Sigmoid colon (tissue), 7 donors: ENCODE results near the gene PEX5L. TPM values are rescaled to one million over a fixed set of nuclear protein-coding genes. Genes with fewer than 3 reads are reported as not detected.

Experiments used
- DNase-seq: peaks from one replicate; pipeline ENCODE4 v3.0.0-alpha.2; 2019
- H3K27ac ChIP-seq, 4 donors: fragments of 200-600 bp; sonication (generic); one replicate each; pipeline ENCODE4 v1.5.1; 2016 to 2019; ENCODE audit warnings: mild to moderate bottlenecking in 1 of 4
- H3K27me3 ChIP-seq, 3 donors: fragments of 200-600 bp; sonication (generic); one replicate each; pipeline ENCODE4 v1.5.1; 2019; ENCODE audit warnings: mild to moderate bottlenecking in 1 of 3
- H3K36me3 ChIP-seq, 4 donors: fragments of 200-600 bp; sonication (generic); one replicate each; pipeline ENCODE4 v1.5.1; 2016 to 2019
- H3K4me1 ChIP-seq, 4 donors: fragments of 200-600 bp; sonication (generic); one replicate each; pipeline ENCODE4 v1.5.1; 2017 to 2019
- H3K4me3 ChIP-seq, 4 donors: fragments of 200-600 bp; sonication (generic); one replicate each; pipeline ENCODE4 v1.5.1; 2017 to 2019; ENCODE audit warnings: mild to moderate bottlenecking in 2 of 4, moderate library complexity in 1 of 4
- H3K9me3 ChIP-seq, 4 donors: fragments of 200-600 bp in 3 of 4; sonication (generic) in 3 of 4; one replicate each; pipeline versions ENCODE4 v1.5.1 to v1.6.1; 2013 to 2019
- CTCF ChIP-seq, 4 experiments: fragments of 450-650 bp in 3 of 4; fragments of 200-600 bp in 1 of 4; IDR thresholded peaks; one replicate each; pipeline ENCODE4 v1.5.1; 2016 to 2019; ENCODE audit warnings: antibody characterized with exemption in 4 of 4, mild to moderate bottlenecking in 3 of 4, moderate library complexity in 2 of 4
- EP300 ChIP-seq, 4 donors: sonication (generic); formaldehyde crosslinking; IDR thresholded peaks; one replicate each; pipeline ENCODE4 v1.6.1; 2017; ENCODE audit warnings: antibody characterized with exemption in 4 of 4
- POLR2A ChIP-seq, 2 donors: fragments of 450-650 bp; IDR thresholded peaks; one replicate each; pipeline ENCODE4 v1.6.1; 2016; ENCODE audit warnings: antibody characterized with exemption in 2 of 2, mild to moderate bottlenecking in 2 of 2, moderate library complexity in 2 of 2
- POLR2AphosphoS5 ChIP-seq, 4 donors: sonication (generic); formaldehyde crosslinking; IDR thresholded peaks; one replicate each; pipeline ENCODE4 v1.6.1; 2017; ENCODE audit warnings: antibody characterized with exemption in 4 of 4
- WGBS, 2 donors: extraction: QIAGEN DNeasy Blood & Tissue Kit; methylation state at CpG; one replicate each; pipeline ENCODE4 v1.1.7; 2013; 5-methylcytosine and 5-hydroxymethylcytosine counted together
- intact Hi-C: fragments of 100-400 bp; cut with DNase I; formaldehyde crosslinking; loops from one replicate; pipeline ENCODE4 v1.15.1; 2023
- polyA plus RNA-seq, 3 donors: library from polyadenylated mRNA; stranded (reverse); fragments of 200-250 nt; gene quantifications; one replicate each; pipeline ENCODE4 v1.2.3, GENCODE V29; 2013
- total RNA-seq, 4 donors: library from RNA; depleted of rRNA; stranded (reverse); fragments of >200 nt; gene quantifications; one replicate each; pipeline ENCODE4 v1.1.0, GENCODE V29; 2016
- donor health status: healthy with polysubstance abuse.
- donor health status: Bipolar disorder and iron deficiency.
- donor health status: healthy.

PEX5L gene
- total and polyA plus RNA-seq, 7 donors, result 0.12 to 2.4 (median 0.32) TPM; not detected in 3

GRCh38 chr3:179765396-179765795 is 271.3 kb downstream of the PEX5L start:
- TF ChIP-seq POLR2AphosphoS5 (IDR thresholded peaks at IDR 0.05) (no peak), POLR2A (IDR thresholded peaks at IDR 0.05) (no peak), CTCF (IDR thresholded peaks at IDR 0.05) (no peak), EP300 (IDR thresholded peaks at IDR 0.05) (no peak)
- 90% methylated on average over 2 of the region's 2 CpGs for WGBS, 2 donors
- no peaks in the 10 kb centered on the region for H3K4me1 ChIP-seq
- H3K4me3 ChIP-seq, result no peak overlapping the region
- peaks cover 0 to 58% (median 3%) of the 10 kb centered on the region in 4 donors for H3K36me3 ChIP-seq
- intact Hi-C loops, result no loop called here
- no peak overlapping the region for H3K27ac ChIP-seq
- H3K9me3 ChIP-seq, result no peaks in the 10 kb centered on the region
- DNase-seq, result no peak
- no peaks in the 10 kb centered on the region for H3K27me3 ChIP-seq

- TF ChIP-seq POLR2AphosphoS5 (IDR thresholded peaks at IDR 0.05) (no peak), CTCF (IDR thresholded peaks at IDR 0.05) (no peak), EP300 (IDR thresholded peaks at IDR 0.05) (no peak), POLR2A (IDR thresholded peaks at IDR 0.05) (no peak)
- Histone ChIP-seq H3K9me3 (no peaks in the 10 kb centered on the region), H3K36me3 (peaks cover 0 to 60% (median 0%) of the 10 kb centered on the region in 4 donors), H3K27me3 (no peaks in the 10 kb centered on the region), H3K27ac (no peak overlapping the region), H3K4me1 (no peaks in the 10 kb centered on the region), H3K4me3 (no peak overlapping the region)
- intact Hi-C loops, result no loop called here
- WGBS, 2 donors, result 93 to 94% methylated on average over 8 of the region's 8 CpGs
- DNase-seq, result no peak
These were observed 275.8 kb downstream of the PEX5L start for GRCh38 chr3:179760944-179761343.

- intact Hi-C loops, result no loop called here
- Histone ChIP-seq H3K4me3 (no peak overlapping the region), H3K9me3 (no peaks in the 10 kb centered on the region), H3K27me3 (no peaks in the 10 kb centered on the region), H3K4me1 (no peaks in the 10 kb centered on the region), H3K36me3 (peaks cover 0 to 13% (median 5%) of the 10 kb centered on the region in 4 donors), H3K27ac (no peak overlapping the region)
- TF ChIP-seq POLR2A (IDR thresholded peaks at IDR 0.05) (no peak), EP300 (IDR thresholded peaks at IDR 0.05) (no peak), POLR2AphosphoS5 (IDR thresholded peaks at IDR 0.05) (no peak), CTCF (IDR thresholded peaks at IDR 0.05) (no peak)
- 53 to 56% methylated on average over 6 of the region's 6 CpGs for WGBS, 2 donors
- DNase-seq, result no peak
These were observed 285.9 kb downstream of the PEX5L start for GRCh38 chr3:179750720-179751328.

- Histone ChIP-seq H3K36me3 (peaks cover 0 to 29% (median 4%) of the 10 kb centered on the region in 4 donors), H3K4me1 (no peaks in the 10 kb centered on the region), H3K9me3 (no peaks in the 10 kb centered on the region), H3K4me3 (no peak overlapping the region), H3K27me3 (no peaks in the 10 kb centered on the region), H3K27ac (no peak overlapping the region)
- intact Hi-C loops, result no loop called here
- DNase-seq, result no peak
- TF ChIP-seq EP300 (IDR thresholded peaks at IDR 0.05) (no peak), POLR2AphosphoS5 (IDR thresholded peaks at IDR 0.05) (no peak), POLR2A (IDR thresholded peaks at IDR 0.05) (no peak), CTCF (IDR thresholded peaks at IDR 0.05) (no peak)
- 71 to 81% methylated on average over 5 of the region's 5 CpGs for WGBS, 2 donors
These were observed 291.0 kb downstream of the PEX5L start for GRCh38 chr3:179745716-179746115.

GRCh38 chr3:179745079-179745478 is 291.7 kb downstream of the PEX5L start:
- no peak for DNase-seq
- 48 to 79% methylated on average over 4 of the region's 4 CpGs for WGBS, 2 donors
- intact Hi-C loops, result no loop called here
- H3K4me1 ChIP-seq, result no peaks in the 10 kb centered on the region
- H3K27ac ChIP-seq, result no peak overlapping the region
- H3K4me3 ChIP-seq, result no peak overlapping the region
- peaks cover 0 to 36% (median 6%) of the 10 kb centered on the region in 4 donors for H3K36me3 ChIP-seq
- TF ChIP-seq POLR2A (IDR thresholded peaks at IDR 0.05), result no peak
- no peak for TF ChIP-seq CTCF (IDR thresholded peaks at IDR 0.05)
- no peak for TF ChIP-seq POLR2AphosphoS5 (IDR thresholded peaks at IDR 0.05)
- TF ChIP-seq EP300 (IDR thresholded peaks at IDR 0.05), result no peak
- H3K9me3 ChIP-seq, result no peaks in the 10 kb centered on the region
- no peaks in the 10 kb centered on the region for H3K27me3 ChIP-seq
